GM18858 (cell line): ENCODE data around the gene GPR22.

ENCODE experiments used
- ATAC-seq: cut with Tn5 transposase; IDR thresholded peaks from one replicate; pipeline ENCODE4 v1.9.1; 2021; ENCODE audit not compliant: unreplicated experiment

GPR22 gene

DNA sequence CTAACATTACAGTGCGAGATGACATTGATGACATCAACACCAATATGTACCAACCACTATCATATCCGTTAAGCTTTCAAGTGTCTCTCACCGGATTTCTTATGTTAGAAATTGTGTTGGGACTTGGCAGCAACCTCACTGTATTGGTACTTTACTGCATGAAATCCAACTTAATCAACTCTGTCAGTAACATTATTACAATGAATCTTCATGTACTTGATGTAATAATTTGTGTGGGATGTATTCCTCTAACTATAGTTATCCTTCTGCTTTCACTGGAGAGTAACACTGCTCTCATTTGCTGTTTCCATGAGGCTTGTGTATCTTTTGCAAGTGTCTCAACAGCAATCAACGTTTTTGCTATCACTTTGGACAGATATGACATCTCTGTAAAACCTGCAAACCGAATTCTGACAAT is 4.3 kb downstream of the GPR22 start:
- no peak for ATAC-seq

- no peak for ATAC-seq
These were observed 9.4 kb downstream of the GPR22 start for GRCh38 chr7:107479303-107479702.

- no peak for ATAC-seq
These were observed 11.1 kb downstream of the GPR22 start for GRCh38 chr7:107480932-107481331.

- no peak for ATAC-seq
These were observed 12.7 kb downstream of the GPR22 start for GRCh38 chr7:107482571-107482970.

- ATAC-seq: no peak
These were observed 16.2 kb downstream of the GPR22 start for GRCh38 chr7:107486041-107486440.

DNA sequence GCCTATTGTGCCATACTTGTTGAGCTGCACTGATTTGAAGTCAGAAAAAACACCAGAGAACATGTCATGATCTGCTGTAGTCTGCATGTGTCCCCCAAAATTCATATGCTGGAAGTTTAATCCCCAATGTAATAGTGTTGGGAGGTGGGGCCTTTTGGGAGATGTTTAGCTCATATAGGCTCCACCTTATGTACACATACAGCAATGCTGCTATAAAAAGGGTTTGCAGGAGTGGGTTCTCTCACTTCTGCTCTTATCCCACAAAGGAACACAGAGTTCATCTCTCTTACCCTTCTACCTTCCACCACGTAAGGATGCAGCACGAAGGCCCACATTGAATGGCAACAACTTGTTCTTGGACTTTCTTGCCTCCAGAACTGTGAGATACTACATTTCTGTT is 23.0 kb downstream of the GPR22 start:
- ATAC-seq: no peak

GRCh38 chr7:107494315-107494751 is 24.5 kb downstream of the GPR22 start:
- no peak for ATAC-seq

- ATAC-seq: no peak
These were observed 25.0 kb downstream of the GPR22 start for GRCh38 chr7:107494884-107495283.

- no peak for ATAC-seq
These were observed 25.7 kb downstream of the GPR22 start for GRCh38 chr7:107495516-107495915.

DNA sequence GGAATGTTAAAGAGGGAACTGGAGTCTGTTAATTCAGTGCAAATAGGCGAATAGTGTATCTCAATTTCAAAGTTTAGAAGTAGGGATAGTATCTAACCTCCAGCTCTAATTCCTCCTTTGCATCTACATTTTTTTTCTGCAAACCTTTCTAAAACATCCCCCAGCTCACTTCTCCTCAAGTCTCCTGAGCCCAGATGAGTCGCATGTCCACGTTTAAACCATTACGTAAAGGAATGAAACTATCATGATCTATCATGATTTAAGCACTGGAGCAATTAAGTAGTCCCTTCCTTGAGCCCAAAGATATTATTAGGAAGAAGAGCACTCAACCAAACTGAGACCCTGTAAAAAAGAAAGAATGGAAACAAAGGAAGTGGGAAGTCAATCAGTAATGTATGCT is 29.9 kb downstream of the GPR22 start:
- no peak for ATAC-seq

DNA sequence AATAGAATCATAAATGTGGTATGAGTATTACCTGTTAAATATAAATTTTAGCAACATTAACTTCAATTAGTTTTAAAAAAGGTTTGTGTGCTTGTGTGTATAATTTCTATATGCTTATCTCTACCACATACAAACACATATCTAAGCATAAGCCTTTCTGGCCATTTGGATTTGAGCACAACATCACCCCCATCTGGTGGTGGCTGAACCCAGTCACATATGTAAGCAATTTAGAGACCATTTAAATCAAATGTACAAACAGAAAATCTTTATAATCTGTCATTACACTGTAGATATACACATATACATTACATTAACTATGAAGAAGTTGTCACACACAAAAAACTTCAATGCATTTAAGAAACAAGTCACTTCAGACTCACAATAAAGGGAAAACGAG is 31.7 kb downstream of the GPR22 start:
- ATAC-seq: no peak

- no peak for ATAC-seq
These were observed 32.3 kb downstream of the GPR22 start for GRCh38 chr7:107502154-107502553.

DNA sequence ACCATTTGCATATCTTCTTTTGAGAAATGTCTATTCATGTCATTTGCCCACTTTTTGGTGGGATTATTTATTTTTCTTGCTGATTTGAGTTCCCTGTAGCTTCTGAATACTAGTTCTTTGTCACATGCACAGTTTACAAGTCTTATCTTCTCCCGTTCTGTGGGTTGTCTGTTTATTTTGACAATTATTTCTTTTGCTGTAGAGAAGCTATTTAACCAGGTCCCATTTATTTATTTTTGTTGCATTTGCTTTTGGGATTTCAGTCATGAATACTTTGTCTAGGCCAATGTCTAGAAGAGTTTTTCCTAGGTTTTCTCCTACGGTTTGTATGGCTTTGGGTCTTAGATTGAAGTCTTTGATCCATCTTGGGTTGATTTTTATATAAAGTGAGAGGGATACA is 32.9 kb downstream of the GPR22 start:
- no peak for ATAC-seq

- ATAC-seq: no peak
These were observed 33.8 kb downstream of the GPR22 start for GRCh38 chr7:107503687-107504086.

GRCh38 chr7:107505362-107505761 is 35.5 kb downstream of the GPR22 start:
- no peak for ATAC-seq

GRCh38 chr7:107505997-107506673 is 36.3 kb downstream of the GPR22 start:
- no peak for ATAC-seq

DNA sequence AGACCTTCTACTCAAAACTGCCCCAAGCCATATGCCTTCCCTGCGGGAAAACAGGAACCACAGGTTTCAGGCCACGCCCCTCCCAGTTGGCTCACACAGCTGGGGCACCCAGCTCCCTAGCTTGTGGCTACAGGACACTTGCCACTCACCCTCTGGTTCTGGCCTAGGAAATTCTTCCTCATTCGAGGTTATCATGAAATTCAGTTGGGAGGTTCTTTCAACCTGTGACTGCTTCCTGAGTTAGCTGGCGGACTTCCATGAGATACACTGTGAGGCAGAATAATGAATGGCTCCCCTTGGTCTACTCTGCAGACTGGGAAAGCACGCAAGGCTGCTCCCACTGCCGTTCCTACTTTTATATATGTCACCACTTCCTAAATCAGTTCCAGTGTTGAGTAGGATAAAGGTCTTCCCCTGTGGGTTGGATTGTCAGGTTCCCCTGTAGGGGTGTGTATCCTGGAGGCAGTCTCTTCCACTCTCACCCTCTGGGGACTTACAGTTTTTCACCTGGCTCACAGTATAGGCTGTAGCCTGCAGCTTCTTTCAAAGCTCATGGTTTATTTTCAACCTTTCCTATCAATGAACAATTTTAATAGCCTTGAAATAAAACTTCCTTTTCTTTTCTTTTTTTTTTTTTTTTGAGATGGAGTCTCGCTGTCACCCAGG is 37.0 kb downstream of the GPR22 start:
- ATAC-seq: no peak
